PC-3 (cell line): ENCODE data around the gene RAB22A. TPM values are rescaled to one million over a fixed set of nuclear protein-coding genes. Genes with fewer than 3 reads are reported as not detected.

ENCODE experiments used
- ATAC-seq: fragments of 200-7000 bp; cut with Tn5 transposase; 2 replicates; pipeline ENCODE4 v1.9.1; 2020; ENCODE audit warnings: mild to moderate bottlenecking, moderate library complexity
- BruUV-seq: library from RNA; stranded (reverse); fragments of 400-500 nt; replicated peaks from 2 replicates; lab custom pipeline; 2021; lab: Mats Ljungman, UMichigan
- CTCF ChIA-PET: fragments of 300-600 bp; sonication (Branson Sonifier 250); formaldehyde crosslinking; loops from one replicate; lab custom pipeline; 2022; ENCODE audit warnings: antibody characterized with exemption; lab: Charles Lee
- POLR2A ChIA-PET: fragments of 300-600 bp; sonication (Branson Sonifier 250); formaldehyde crosslinking; loops from one replicate; lab custom pipeline; 2022; ENCODE audit warnings: antibody characterized with exemption; ENCODE audit not compliant: unreplicated experiment; lab: Charles Lee
- DNase-seq: peaks from one replicate; pipeline ENCODE4 v3.0.0-alpha.2; 2015
- H2AFZ ChIP-seq: fragments of 300-600 bp; sonication (generic); 2 replicates; pipeline ENCODE4 v1.6.0; 2016; ENCODE audit warnings: antibody characterized with exemption, low read length
- H3F3A ChIP-seq: fragments of 300-600 bp; sonication (generic); one replicate; pipeline ENCODE4 v1.6.0; 2017; ENCODE audit warnings: antibody characterized with exemption, low read length, control low read depth, mild to moderate bottlenecking; ENCODE audit not compliant: unreplicated experiment
- H3K27ac ChIP-seq: fragments of 300-600 bp; sonication (generic); 2 replicates; pipeline ENCODE4 v1.5.1; 2016; ENCODE audit warnings: mild to moderate bottlenecking, low read length
- H3K27me3 ChIP-seq: fragments of 300-600 bp; sonication (generic); 2 replicates; pipeline ENCODE4 v1.6.1; 2016; ENCODE audit warnings: low read length, mixed read lengths
- H3K36me3 ChIP-seq: fragments of 300-600 bp; sonication (generic); 2 replicates; pipeline ENCODE4 v1.6.1; 2016; ENCODE audit warnings: low read depth, mixed run types, low read length, mixed read lengths
- H3K4me1 ChIP-seq: fragments of 300-600 bp; sonication (generic); 2 replicates; pipeline ENCODE4 v1.5.1; 2016; ENCODE audit warnings: low read length; ENCODE audit not compliant: insufficient read depth
- H3K4me2 ChIP-seq: fragments of 300-600 bp; sonication (generic); 2 replicates; pipeline ENCODE4 v1.6.0; 2016; ENCODE audit warnings: low read length
- H3K4me3 ChIP-seq: fragments of 300-600 bp; sonication (generic); 2 replicates; pipeline ENCODE4 v1.5.1; 2016; ENCODE audit warnings: mild to moderate bottlenecking, low read length, mixed read lengths
- H3K79me2 ChIP-seq: fragments of 300-600 bp; sonication (generic); 2 replicates; pipeline ENCODE4 v1.6.1; 2017; ENCODE audit warnings: low read length, mixed read lengths
- H3K9ac ChIP-seq: fragments of 300-600 bp; sonication (generic); 2 replicates; pipeline ENCODE4 v1.6.0; 2016; ENCODE audit warnings: mild to moderate bottlenecking, low read length
- H3K9me2 ChIP-seq: fragments of 300-600 bp; sonication (generic); replicated peaks from 2 replicates; pipeline ENCODE4 v1.6.1; 2016; ENCODE audit warnings: mixed run types, low read length, mixed read lengths
- H3K9me3 ChIP-seq: fragments of 300-600 bp; sonication (generic); 2 replicates; pipeline ENCODE4 v1.6.1; 2016; ENCODE audit warnings: low read length, mixed read lengths
- H4K20me1 ChIP-seq: fragments of 300-600 bp; sonication (generic); 2 replicates; pipeline ENCODE4 v1.6.1; 2016; ENCODE audit warnings: low read length, mixed read lengths
- EZH2 ChIP-seq: fragments of 300-600 bp; sonication (generic); IDR thresholded peaks from one replicate; pipeline ENCODE4 v1.6.1; 2017; ENCODE audit warnings: antibody characterized with exemption, mild to moderate bottlenecking, low read length; ENCODE audit not compliant: unreplicated experiment
- EZH2phosphoT487 ChIP-seq: fragments of 300-600 bp; sonication (generic); IDR thresholded peaks from 2 replicates; pipeline ENCODE4 v1.6.1; 2018; ENCODE audit warnings: mild to moderate bottlenecking, antibody characterized with exemption, low read length, borderline replicate concordance
- intact Hi-C: fragments of 100-400 bp; cut with micrococcal nuclease; formaldehyde crosslinking; loops from 2 replicates; pipeline ENCODE4 v1.9.0; 2023
- total RNA-seq: library from RNA; depleted of rRNA; stranded (reverse); fragments of >200 nt; gene quantifications from 2 replicates; pipeline ENCODE4 v1.2.3, GENCODE V29; 2014
- TF ChIP-seq, protein P1 (sequence below): fragments of 300-600 bp; sonication (generic); conservative IDR thresholded peaks from 2 replicates; pipeline ENCODE4 v1.5.1; 2017; ENCODE audit warnings: antibody characterized with exemption, low read depth, mild to moderate bottlenecking, low read length

RAB22A gene
- total RNA-seq, 1 experiment from 2014 or later, result 47.4 TPM

DNA sequence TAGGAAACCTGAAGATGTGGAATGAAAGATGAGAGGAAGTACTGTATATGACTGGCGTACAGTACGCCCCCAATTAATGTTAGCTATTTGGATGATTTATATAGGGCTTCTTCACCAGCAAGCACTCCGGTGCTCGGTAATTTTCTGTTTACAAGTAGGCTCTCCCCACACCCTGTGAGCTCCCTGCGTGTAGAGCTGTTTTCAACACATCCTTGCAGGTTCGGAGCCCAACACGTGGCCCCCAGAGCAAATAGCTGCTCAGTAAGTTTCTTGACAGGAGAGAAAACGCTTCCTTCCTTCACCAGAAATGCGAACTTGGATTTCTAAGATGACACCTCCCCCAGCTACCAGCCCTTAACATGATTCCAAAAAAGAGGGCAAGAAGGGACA, 1.2 kb upstream of the RAB22A start:
- Histone ChIP-seq H3K9me3 (no peaks in the 10 kb centered on the region), H2AFZ (no peak overlapping the region), H3K4me3 (peak overlapping the region; percentile 86), H3K36me3 (peaks cover 11% of the 10 kb centered on the region; the same call in 1 of the 2 replicates), H4K20me1 (peaks cover 8% of the 10 kb centered on the region; the same call in 1 of the 2 replicates), H3K27ac (no peak overlapping the region), H3F3A (no peaks in the 10 kb centered on the region), H3K9me2 (no peaks in the 10 kb centered on the region), H3K4me1 (peaks cover 49% of the 10 kb centered on the region), H3K4me2 (peak overlapping the region; percentile 83), H3K79me2 (peaks cover 36% of the 10 kb centered on the region), H3K9ac (peak overlapping the region; percentile 75), H3K27me3 (no peaks in the 10 kb centered on the region)
- POLR2A ChIA-PET, result no interaction called here
- BruUV-seq, result TSS peak; percentile 23
- CTCF ChIA-PET, result no interaction called here
- ATAC-seq (no peak), DNase-seq (no peak)
- TF ChIP-seq EZH2, result no peak
- TF ChIP-seq EZH2phosphoT487, result no peak
- TF ChIP-seq, protein P1, sequence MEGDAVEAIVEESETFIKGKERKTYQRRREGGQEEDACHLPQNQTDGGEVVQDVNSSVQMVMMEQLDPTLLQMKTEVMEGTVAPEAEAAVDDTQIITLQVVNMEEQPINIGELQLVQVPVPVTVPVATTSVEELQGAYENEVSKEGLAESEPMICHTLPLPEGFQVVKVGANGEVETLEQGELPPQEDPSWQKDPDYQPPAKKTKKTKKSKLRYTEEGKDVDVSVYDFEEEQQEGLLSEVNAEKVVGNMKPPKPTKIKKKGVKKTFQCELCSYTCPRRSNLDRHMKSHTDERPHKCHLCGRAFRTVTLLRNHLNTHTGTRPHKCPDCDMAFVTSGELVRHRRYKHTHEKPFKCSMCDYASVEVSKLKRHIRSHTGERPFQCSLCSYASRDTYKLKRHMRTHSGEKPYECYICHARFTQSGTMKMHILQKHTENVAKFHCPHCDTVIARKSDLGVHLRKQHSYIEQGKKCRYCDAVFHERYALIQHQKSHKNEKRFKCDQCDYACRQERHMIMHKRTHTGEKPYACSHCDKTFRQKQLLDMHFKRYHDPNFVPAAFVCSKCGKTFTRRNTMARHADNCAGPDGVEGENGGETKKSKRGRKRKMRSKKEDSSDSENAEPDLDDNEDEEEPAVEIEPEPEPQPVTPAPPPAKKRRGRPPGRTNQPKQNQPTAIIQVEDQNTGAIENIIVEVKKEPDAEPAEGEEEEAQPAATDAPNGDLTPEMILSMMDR, result no peak
- intact Hi-C loops, result loop anchor here (5.0 kb wide), 1 partner anchor 79 kb away; the partner anchor contains the start of gene VAPB

DNA sequence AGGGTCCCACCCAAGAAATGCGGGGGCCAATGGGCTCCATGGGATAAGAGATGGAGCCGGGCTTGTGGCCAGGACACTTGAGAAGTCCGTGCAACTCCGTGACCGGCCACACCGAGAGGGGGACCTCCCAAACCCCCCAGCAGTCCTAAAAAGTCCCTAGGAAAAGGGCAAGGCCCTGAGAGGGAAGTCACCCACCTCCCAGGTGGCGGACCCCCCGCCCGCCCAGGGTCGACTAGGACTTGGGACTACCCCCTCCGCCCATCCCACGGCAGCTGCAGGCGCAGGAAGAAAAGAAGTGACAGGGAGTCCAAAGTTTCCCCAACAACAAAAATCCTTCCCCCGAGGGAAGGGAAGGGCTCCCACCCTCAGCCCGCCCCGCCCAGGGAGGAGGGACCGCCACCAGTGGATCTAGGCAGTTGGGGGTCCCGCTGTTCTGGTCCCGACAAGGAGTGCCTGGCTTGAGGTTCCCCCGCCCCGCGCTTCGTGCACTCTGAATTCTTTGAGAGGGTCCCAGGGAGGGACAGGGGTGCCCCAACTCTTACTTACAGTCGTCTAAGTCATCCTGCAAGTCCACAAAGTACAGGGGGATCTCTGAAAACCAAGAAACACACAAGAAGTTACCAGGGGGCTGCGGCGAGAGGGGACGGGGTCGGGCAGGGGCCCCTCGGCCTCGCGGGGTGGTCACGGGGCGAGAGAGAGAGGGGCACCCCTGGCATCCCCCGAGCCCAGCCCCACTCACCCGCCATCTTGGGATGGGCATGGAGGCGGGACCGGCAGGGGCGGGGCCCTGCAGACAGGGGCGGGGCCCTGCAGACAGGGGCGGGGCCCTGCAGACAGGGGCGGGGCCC, 611 bp upstream of the RAB22A start:
- Histone ChIP-seq H3K4me1 (peaks cover 49% of the 10 kb centered on the region), H3K27ac (no peak overlapping the region), H3K9ac (peak overlapping the region; percentile 75), H2AFZ (peak overlapping the region; percentile 83), H4K20me1 (peaks cover 13% of the 10 kb centered on the region; the same call in 1 of the 2 replicates), H3K9me2 (no peaks in the 10 kb centered on the region), H3K36me3 (peaks cover 17% of the 10 kb centered on the region), H3K27me3 (no peaks in the 10 kb centered on the region), H3K4me3 (peak overlapping the region; percentile 86), H3K79me2 (peaks cover 43% of the 10 kb centered on the region), H3K9me3 (no peaks in the 10 kb centered on the region), H3F3A (no peaks in the 10 kb centered on the region), H3K4me2 (peak overlapping the region; percentile 83)
- no peak for TF ChIP-seq EZH2
- TF ChIP-seq, protein P1, result no peak
- no peak for TF ChIP-seq EZH2phosphoT487
- ChIA-PET CTCF (no interaction called here), POLR2A (no interaction called here)
- ATAC-seq (peak; percentile 50), DNase-seq (peak; percentile 39)
- intact Hi-C loops, result loop anchor here (5.0 kb wide), 1 partner anchor 78 kb away; the partner anchor contains the start of gene VAPB
- no TSS peak for BruUV-seq
